HepG2 (cell line): Measurements from ENCODE around the gene CNNM4. TPM values are rescaled to one million over a fixed set of nuclear protein-coding genes. Genes with fewer than 3 reads are reported as not detected.

Source experiments
- ATAC-seq: fragments of 200-7000 bp; cut with Tn5 transposase; 3 replicates; pipeline ENCODE4 v1.9.1; 2020; ENCODE audit warnings: mild to moderate bottlenecking, moderate library complexity
- BruUV-seq: library from RNA; stranded (reverse); fragments of 400-500 nt; replicated peaks from 2 replicates; lab custom pipeline; 2021; lab: Mats Ljungman, UMichigan
- CTCF ChIA-PET: fragments of 300-600 bp; formaldehyde crosslinking; extraction: SDS; loops from one replicate; lab custom pipeline; 2021; ENCODE audit warnings: low total read pairs, inconsistent platforms, low intra/inter-chr PET ratio; lab: Yijun Ruan, JAX
- POLR2A ChIA-PET: fragments of 350-600 bp; sonication (Branson Sonifier 250); formaldehyde crosslinking; loops from one replicate; lab custom pipeline; 2020; ENCODE audit warnings: antibody characterized with exemption, inconsistent platforms; lab: Yijun Ruan, JAX
- DNase-seq: peaks from one replicate; pipeline ENCODE4 v3.0.0-alpha.2; 2015; ENCODE audit warnings: low spot score
- FAIRE-seq: peaks from 3 replicates; lab custom pipeline; 2011; peaks lifted over from hg19 to GRCh38; lab: Jason Lieb, UNC
- H2AFZ ChIP-seq: one replicate; pipeline ENCODE4 v1.6.1; 2011; ENCODE audit warnings: low read length, inconsistent platforms
- H3K27ac ChIP-seq: fragments of 300-600 bp; 3 replicates; pipeline ENCODE4 v1.8.0; 2011; ENCODE audit warnings: mixed run types, mild to moderate bottlenecking, mixed read lengths, low read length, inconsistent platforms; ENCODE audit not compliant: insufficient read depth; ENCODE audit errors: extremely low read length
- H3K27me3 ChIP-seq, 2 experiments: fragments of 200-600 bp in 1 of 2; 2 replicates in 1 of 2; 3 replicates in 1 of 2; pipeline versions ENCODE4 v1.6.0 to v1.8.0; 2011; ENCODE audit warnings: low read length in 2 of 2, mild to moderate bottlenecking in 2 of 2, moderate library complexity in 2 of 2, inconsistent platforms in 1 of 2; ENCODE audit not compliant: insufficient read depth in 2 of 2, control insufficient read depth in 1 of 2
- H3K36me3 ChIP-seq, 2 experiments: fragments of 200-600 bp in 1 of 2; replicated peaks in 1 of 2; 2 replicates in 1 of 2; 3 replicates in 1 of 2; pipeline versions ENCODE4 v1.5.1 to v1.8.0; 2011; ENCODE audit warnings: low read length in 2 of 2, inconsistent platforms in 1 of 2; ENCODE audit not compliant: insufficient read depth in 2 of 2, control insufficient read depth in 1 of 2
- H3K4me1 ChIP-seq: 2 replicates; pipeline ENCODE4 v1.5.1; 2012; ENCODE audit warnings: low read length, inconsistent platforms; ENCODE audit not compliant: insufficient read depth
- H3K4me2 ChIP-seq: 2 replicates; pipeline ENCODE4 v1.6.0; 2011; ENCODE audit warnings: low read depth, low read length, inconsistent platforms
- H3K4me3 ChIP-seq, 3 experiments: fragments of 200-600 bp in 1 of 3; sonication (generic), shearing (Covaris generic) in 1 of 3; replicated peaks in 1 of 3; 2 replicates each; pipeline ENCODE4 v1.5.1; 2011 to 2016; ENCODE audit warnings: low read length in 3 of 3, inconsistent platforms in 2 of 3, low read depth in 2 of 3, mild to moderate bottlenecking in 2 of 3, control low read depth in 1 of 3, mixed read lengths in 1 of 3; ENCODE audit not compliant: insufficient read depth in 1 of 3
- H3K79me2 ChIP-seq: one replicate; pipeline ENCODE4 v1.6.1; 2011; ENCODE audit warnings: low read length, inconsistent platforms; ENCODE audit not compliant: insufficient read depth
- H3K9ac ChIP-seq: 2 replicates; pipeline ENCODE4 v1.6.0; 2011; ENCODE audit warnings: mild to moderate bottlenecking, low read depth, low read length, inconsistent platforms; ENCODE audit not compliant: insufficient read depth
- H3K9me3 ChIP-seq: 2 replicates; pipeline ENCODE4 v1.5.1; 2012; ENCODE audit warnings: mild to moderate bottlenecking, low read length
- H4K20me1 ChIP-seq: 2 replicates; pipeline ENCODE4 v1.6.0; 2011; ENCODE audit warnings: inconsistent platforms, mild to moderate bottlenecking, low read length, moderate library complexity; ENCODE audit not compliant: insufficient read depth
- ARNTL ChIP-seq: sonication (generic); formaldehyde crosslinking; IDR thresholded peaks from 2 replicates; pipeline ENCODE4 v1.4.0; 2020; ENCODE audit warnings: mild to moderate bottlenecking, missing genetic modification reagents
- BRD4 ChIP-seq: sonication (generic); formaldehyde crosslinking; IDR thresholded peaks from 2 replicates; pipeline ENCODE4 v1.4.0; 2020; ENCODE audit warnings: missing genetic modification reagents
- GABPA ChIP-seq, 2 experiments: IDR thresholded peaks; 2 replicates each; pipeline ENCODE4 v1.6.1; 2011 to 2016; ENCODE audit warnings: low read depth in 2 of 2, low read length in 1 of 2, missing biosample characterization in 1 of 2, missing genetic modification characterization in 1 of 2
- NFRKB ChIP-seq: fragments of 450-650 bp; IDR thresholded peaks from 2 replicates; pipeline ENCODE4 v1.6.1; 2017
- RBAK ChIP-seq: sonication (generic); formaldehyde crosslinking; IDR thresholded peaks from 2 replicates; pipeline ENCODE4 v1.5.1; 2020; ENCODE audit warnings: mild to moderate bottlenecking, missing genetic modification reagents
- TBX3 ChIP-seq: fragments of 450-650 bp; IDR thresholded peaks from 2 replicates; pipeline ENCODE4 v1.6.1; 2017; ENCODE audit warnings: antibody characterized with exemption, mild to moderate bottlenecking, inconsistent platforms, borderline replicate concordance
- U2AF1 ChIP-seq: fragments of 200-400 bp; formaldehyde crosslinking; optimal IDR thresholded peaks from 2 replicates; pipeline ENCODE3; 2017; ENCODE audit warnings: mild to moderate bottlenecking, low read depth, low read length
- ZNF501 ChIP-seq: sonication (generic); formaldehyde crosslinking; IDR thresholded peaks from 2 replicates; pipeline ENCODE4 v1.5.1; 2020; ENCODE audit warnings: mild to moderate bottlenecking, moderate library complexity, missing genetic modification reagents
- ZNF547 ChIP-seq: sonication (generic); formaldehyde crosslinking; IDR thresholded peaks from 2 replicates; pipeline ENCODE4 v1.5.1; 2020; ENCODE audit warnings: mild to moderate bottlenecking, missing genetic modification reagents
- ZNF678 ChIP-seq: sonication (generic); formaldehyde crosslinking; IDR thresholded peaks from 2 replicates; pipeline ENCODE4 v1.4.0; 2020; ENCODE audit warnings: mild to moderate bottlenecking, missing genetic modification reagents
- ZNF709 ChIP-seq: sonication (generic); formaldehyde crosslinking; IDR thresholded peaks from 2 replicates; pipeline ENCODE4 v1.5.0; 2020; ENCODE audit warnings: mild to moderate bottlenecking, missing genetic modification reagents
- WGBS: methylation state at CpG from one replicate; pipeline ENCODE4 v1.1.6; 2017; ENCODE audit warnings: low lambda C conversion rate; 5-methylcytosine and 5-hydroxymethylcytosine counted together
- in situ Hi-C: cut with HindIII; loops from 2 replicates; pipeline ENCODE4 v1.10.0; 2017; ENCODE audit warnings: low pct_unique_long_range_greater_than_20kb; ENCODE audit not compliant: extremely low pct_ligation_motif_present
- intact Hi-C: fragments of 100-400 bp; cut with micrococcal nuclease; formaldehyde crosslinking; loops from one replicate; pipeline ENCODE4 v1.10.0; 2022; ENCODE audit not compliant: unreplicated experiment
- polyA plus RNA-seq, 8 experiments: library from polyadenylated mRNA; depleted of rRNA in 3 of 8; stranded (reverse) in 7 of 8; unstranded in 1 of 8; fragments of >200 nt; fragmentation: Illumina TruSeq in 4 of 8; extraction: Trizol in 4 of 8; gene quantifications; 2 replicates each; pipeline versions ENCODE4 v1.2.1 to v1.2.3, GENCODE V29; 2011 to 2016; ENCODE audit warnings: low read depth in 4 of 8, missing spikeins in 1 of 8, mixed read lengths in 1 of 8; ENCODE audit not compliant: insufficient read depth in 1 of 8
- total RNA-seq, 5 experiments: library from RNA; depleted of rRNA; stranded (reverse); fragments of >200 nt; fragmentation: Illumina TruSeq; extraction: Trizol; gene quantifications; 2 replicates each; pipeline ENCODE4 v1.2.3, GENCODE V29; 2016; ENCODE audit warnings: low read depth in 1 of 5
- TF ChIP-seq, protein P1 (sequence below): sonication (generic); formaldehyde crosslinking; conservative IDR thresholded peaks from 2 replicates; pipeline ENCODE4 v1.4.0; 2020; ENCODE audit warnings: mild to moderate bottlenecking, missing genetic modification reagents, moderate library complexity

Gene CNNM4
- total and polyA plus RNA-seq, 2 of the 13 experiments (the other 11 are each of a cell fraction or from before 2014, with no cell fraction given) = 5.9 to 8.4 TPM

- DNase-seq (no peak), FAIRE-seq (no peak), ATAC-seq (no peak)
- H3K9ac ChIP-seq = peak overlapping the region; percentile 42; the same call in 1 of the 2 replicates
- BruUV-seq = no TSS peak
- no peaks in the 10 kb centered on the region for H3K9me3 ChIP-seq
- 79% methylated on average over 11 of the region's 11 CpGs for WGBS
- CTCF ChIA-PET = no interaction called here
- intact Hi-C loops = no loop called here
- POLR2A ChIA-PET = interaction anchor here (0.6 to 7.4 kb wide), 6 partner anchors 11 to 60 kb away, joined by 3 to 99 read pairs (median 3); partner anchors contain the start of genes ANKRD39 and CNNM4
- peak overlapping the region; percentile 83 for H3K27ac ChIP-seq
- H4K20me1 ChIP-seq = peaks cover 81% of the 10 kb centered on the region
- H2AFZ ChIP-seq = no peak overlapping the region
- H3K4me3 ChIP-seq = peak overlapping the region in 1 of 3 experiments; percentile 91; a peak in 3 of 6 replicates
- H3K4me1 ChIP-seq = peaks cover 72% of the 10 kb centered on the region
- peaks cover 89% of the 10 kb centered on the region for H3K79me2 ChIP-seq
- H3K27me3 ChIP-seq = no peaks in the 10 kb centered on the region; a peak in 1 of 5 replicates
- peak overlapping the region; percentile 100 for H3K4me2 ChIP-seq
- TF ChIP-seq GABPA (IDR thresholded peaks at IDR 0.05; ENCODE audit: low read depth, low read length) = no peak
- no peak for TF ChIP-seq GABPA (CRISPR knock-in tag; IDR thresholded peaks at IDR 0.05; ENCODE audit: low read depth)
- no peak for TF ChIP-seq ZNF501 (CRISPR knock-in tag)
- no peak for TF ChIP-seq RBAK (CRISPR knock-in tag)
- TF ChIP-seq ZNF709 (CRISPR knock-in tag) = no peak
- TF ChIP-seq BRD4 (CRISPR knock-in tag) = no peak
- no peak for TF ChIP-seq ARNTL (CRISPR knock-in tag)
- TF ChIP-seq NFRKB = no peak
- TF ChIP-seq ZNF547 (CRISPR knock-in tag) = no peak
- no peak for TF ChIP-seq ZNF678 (CRISPR knock-in tag)
- TF ChIP-seq TBX3 = no peak
- no peak for TF ChIP-seq U2AF1
- TF ChIP-seq, protein P1, sequence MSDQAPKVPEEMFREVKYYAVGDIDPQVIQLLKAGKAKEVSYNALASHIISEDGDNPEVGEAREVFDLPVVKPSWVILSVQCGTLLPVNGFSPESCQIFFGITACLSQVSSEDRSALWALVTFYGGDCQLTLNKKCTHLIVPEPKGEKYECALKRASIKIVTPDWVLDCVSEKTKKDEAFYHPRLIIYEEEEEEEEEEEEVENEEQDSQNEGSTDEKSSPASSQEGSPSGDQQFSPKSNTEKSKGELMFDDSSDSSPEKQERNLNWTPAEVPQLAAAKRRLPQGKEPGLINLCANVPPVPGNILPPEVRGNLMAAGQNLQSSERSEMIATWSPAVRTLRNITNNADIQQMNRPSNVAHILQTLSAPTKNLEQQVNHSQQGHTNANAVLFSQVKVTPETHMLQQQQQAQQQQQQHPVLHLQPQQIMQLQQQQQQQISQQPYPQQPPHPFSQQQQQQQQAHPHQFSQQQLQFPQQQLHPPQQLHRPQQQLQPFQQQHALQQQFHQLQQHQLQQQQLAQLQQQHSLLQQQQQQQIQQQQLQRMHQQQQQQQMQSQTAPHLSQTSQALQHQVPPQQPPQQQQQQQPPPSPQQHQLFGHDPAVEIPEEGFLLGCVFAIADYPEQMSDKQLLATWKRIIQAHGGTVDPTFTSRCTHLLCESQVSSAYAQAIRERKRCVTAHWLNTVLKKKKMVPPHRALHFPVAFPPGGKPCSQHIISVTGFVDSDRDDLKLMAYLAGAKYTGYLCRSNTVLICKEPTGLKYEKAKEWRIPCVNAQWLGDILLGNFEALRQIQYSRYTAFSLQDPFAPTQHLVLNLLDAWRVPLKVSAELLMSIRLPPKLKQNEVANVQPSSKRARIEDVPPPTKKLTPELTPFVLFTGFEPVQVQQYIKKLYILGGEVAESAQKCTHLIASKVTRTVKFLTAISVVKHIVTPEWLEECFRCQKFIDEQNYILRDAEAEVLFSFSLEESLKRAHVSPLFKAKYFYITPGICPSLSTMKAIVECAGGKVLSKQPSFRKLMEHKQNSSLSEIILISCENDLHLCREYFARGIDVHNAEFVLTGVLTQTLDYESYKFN (CRISPR knock-in tag) = no peak
- H3K36me3 ChIP-seq = peaks cover 16 to 54% of the 10 kb centered on the region in 2 experiments
- in situ Hi-C loops = no loop called here
Observed at GRCh38 chr2:96821113-96821675, 60.5 kb downstream of the CNNM4 start.
